ENCODE results near the gene PIGN. TPM values are rescaled to one million over a fixed set of nuclear protein-coding genes. Genes with fewer than 3 reads are reported as not detected.

Gene PIGN
- total RNA-seq, 1 experiment from 2014 or later: 30.9 TPM

GRCh38 chr18:62024983-62025382 lies 161.9 kb downstream of the PIGN start:
- Histone ChIP-seq H3K23me2 (ENCODE audit: insufficient read length, low read depth, low read length, poor library complexity, severe bottlenecking) (no peaks in the 10 kb centered on the region), H2BK15ac (ENCODE audit: low read depth, low read length) (no peak overlapping the region), H3K79me1 (ENCODE audit: insufficient read depth, low read depth, low read length, poor library complexity, severe bottlenecking) (no peaks in the 10 kb centered on the region), H2BK5ac (ENCODE audit: insufficient read length, low read length) (no peak overlapping the region), H4K5ac (ENCODE audit: insufficient read length, low read depth, low read length) (no peak overlapping the region), H3K27ac (ENCODE audit: insufficient read length, low read depth, low read length) (no peak overlapping the region), H2AFZ (ENCODE audit: low read length) (no peak overlapping the region), H3K18ac (ENCODE audit: insufficient read length, low read depth, low read length) (no peak overlapping the region), H3K4me2 (ENCODE audit: insufficient read depth, insufficient read length, low read length) (no peak overlapping the region), H3K9ac (ENCODE audit: extremely low read depth, insufficient read length, low read length) (no peak overlapping the region), H2BK20ac (ENCODE audit: low read depth, low read length, poor library complexity, severe bottlenecking) (no peak overlapping the region), H2AK5ac (ENCODE audit: insufficient read length, low read length) (no peak overlapping the region), H2BK120ac (ENCODE audit: low read depth, low read length, poor library complexity, severe bottlenecking) (no peak overlapping the region), H3K14ac (ENCODE audit: insufficient read depth, low read length) (no peak overlapping the region), H3K4me1 (ENCODE audit: insufficient read depth, low read length) (peaks cover 11% of the 10 kb centered on the region), H3K4ac (ENCODE audit: low read depth, low read length) (no peak overlapping the region), H2BK12ac (ENCODE audit: insufficient read length, low read depth, low read length) (no peak overlapping the region), H3K9me3 (ENCODE audit: control insufficient read depth, low read depth, low read length) (no peaks in the 10 kb centered on the region), H4K8ac (replicated peaks; ENCODE audit: insufficient read length, low read depth, low read length) (no peak overlapping the region), H3K27me3 (ENCODE audit: insufficient read depth, low read length) (no peaks in the 10 kb centered on the region), H3K79me2 (ENCODE audit: insufficient read depth, low read length) (no peaks in the 10 kb centered on the region), H3T11ph (ENCODE audit: low read length) (no peak overlapping the region), H4K20me1 (ENCODE audit: control insufficient read depth, insufficient read depth, insufficient read length) (no peaks in the 10 kb centered on the region), H3K23ac (ENCODE audit: insufficient read length, low read depth, low read length) (no peak overlapping the region), H4K91ac (ENCODE audit: insufficient read length, low read depth, low read length) (no peak overlapping the region), H3K56ac (ENCODE audit: insufficient read length, low read depth, low read length) (no peak overlapping the region)
- no peaks in the 10 kb centered on the region; the same call in 1 of the 2 replicates for H3K27me3 Mint-ChIP-seq (ENCODE audit: low read depth)
- peaks cover 23 to 25% of the 10 kb centered on the region in 2 experiments for H3K4me1 Mint-ChIP-seq
- no peak for DNase-seq
- no peak overlapping the region for H3K4me3 Mint-ChIP-seq
- TF ChIP-seq CTCF (conservative IDR thresholded peaks at IDR 0.05): no peak
- H3K27ac Mint-ChIP-seq: no peak overlapping the region
- H3K9me3 Mint-ChIP-seq: no peaks in the 10 kb centered on the region
- H3K36me3 Mint-ChIP-seq (ENCODE audit: insufficient read depth in 1 of 3, low read depth in 3 of 3): no peaks in the 10 kb centered on the region; a peak in 1 of 7 replicates

Measured in H9 (cell line).